ENCODE data around the gene FAR2. TPM values are rescaled to one million over a fixed set of nuclear protein-coding genes. Genes with fewer than 3 reads are reported as not detected.

The FAR2 gene
- total and polyA plus RNA-seq, 2 of the 13 experiments (the other 11 are each of a cell fraction or from before 2014, with no cell fraction given) = not detected

DNA sequence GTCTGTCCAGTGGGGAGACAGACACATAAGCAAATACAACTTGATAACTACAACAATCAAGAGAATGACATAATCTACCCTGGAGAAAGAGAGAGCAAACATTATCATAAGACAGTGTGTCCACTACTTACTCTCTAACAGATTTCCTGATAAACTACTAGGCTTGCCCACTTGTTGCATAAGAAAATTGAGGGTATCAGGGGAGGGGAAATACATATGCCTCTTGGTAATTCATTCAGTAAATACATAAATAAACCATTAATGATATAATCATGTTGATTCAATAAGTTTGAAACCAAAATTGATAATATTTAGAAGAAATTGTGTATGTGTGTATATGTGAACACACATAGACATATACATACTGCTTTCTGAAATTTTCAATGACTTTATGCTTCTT, 155.3 kb downstream of the FAR2 start (continued):
- TF ChIP-seq, protein P1, sequence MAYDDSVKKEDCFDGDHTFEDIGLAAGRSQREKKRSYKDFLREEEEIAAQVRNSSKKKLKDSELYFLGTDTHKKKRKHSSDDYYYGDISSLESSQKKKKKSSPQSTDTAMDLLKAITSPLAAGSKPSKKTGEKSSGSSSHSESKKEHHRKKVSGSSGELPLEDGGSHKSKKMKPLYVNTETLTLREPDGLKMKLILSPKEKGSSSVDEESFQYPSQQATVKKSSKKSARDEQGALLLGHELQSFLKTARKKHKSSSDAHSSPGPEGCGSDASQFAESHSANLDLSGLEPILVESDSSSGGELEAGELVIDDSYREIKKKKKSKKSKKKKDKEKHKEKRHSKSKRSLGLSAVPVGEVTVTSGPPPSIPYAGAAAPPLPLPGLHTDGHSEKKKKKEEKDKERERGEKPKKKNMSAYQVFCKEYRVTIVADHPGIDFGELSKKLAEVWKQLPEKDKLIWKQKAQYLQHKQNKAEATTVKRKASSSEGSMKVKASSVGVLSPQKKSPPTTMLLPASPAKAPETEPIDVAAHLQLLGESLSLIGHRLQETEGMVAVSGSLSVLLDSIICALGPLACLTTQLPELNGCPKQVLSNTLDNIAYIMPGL (CRISPR knock-in tag; IDR thresholded peaks at IDR 0.05; ENCODE audit: borderline replicate concordance in 1 of 2, low read depth in 1 of 2) = no peak
- TF ChIP-seq MAZ (IDR thresholded peaks at IDR 0.05; ENCODE audit: borderline replicate concordance, low read depth, low read length) (no peak), MAZ (CRISPR knock-in tag; IDR thresholded peaks at IDR 0.05; ENCODE audit: low read depth) (no peak), NFYB (CRISPR knock-in tag; IDR thresholded peaks at IDR 0.05) (no peak), ZNF274 (CRISPR knock-in tag; IDR thresholded peaks at IDR 0.05) (no peak), PAF1 (CRISPR knock-in tag; IDR thresholded peaks at IDR 0.05) (no peak), IKZF5 (CRISPR knock-in tag; IDR thresholded peaks at IDR 0.05) (no peak)

DNA sequence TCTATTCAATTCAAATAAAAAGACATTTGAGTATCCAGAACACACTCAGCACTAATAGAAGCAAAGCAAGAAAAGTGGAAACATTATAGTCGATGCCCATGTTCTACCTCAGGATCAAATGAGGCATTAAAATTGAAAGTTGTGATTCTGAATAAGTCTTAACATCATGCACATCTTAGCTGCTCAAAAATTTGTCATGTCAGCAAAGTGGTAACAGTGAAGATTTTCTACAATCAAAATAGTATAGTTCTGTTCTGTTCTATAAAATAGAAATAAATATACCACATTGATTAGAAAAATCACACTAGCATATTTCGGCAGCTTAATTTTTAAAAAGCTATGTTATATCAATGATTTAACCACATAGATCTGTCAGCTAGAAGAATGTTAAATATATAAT, 157.2 kb downstream of the FAR2 start:
- H3K36me3 ChIP-seq (replicated peaks in 1 of 2; ENCODE audit: control insufficient read depth in 1 of 2, insufficient read depth in 2 of 2, low read length in 2 of 2) = no peaks in the 10 kb centered on the region
- H3K9ac ChIP-seq (ENCODE audit: insufficient read depth, low read depth, low read length) = no peak overlapping the region
- H3K79me2 ChIP-seq (ENCODE audit: insufficient read depth, low read length) = no peaks in the 10 kb centered on the region
- H3K4me2 ChIP-seq (ENCODE audit: low read depth, low read length) = no peak overlapping the region
- H4K20me1 ChIP-seq (ENCODE audit: insufficient read depth, low read length) = no peaks in the 10 kb centered on the region
- H3K9me3 ChIP-seq (ENCODE audit: low read length) = no peaks in the 10 kb centered on the region
- H3K27ac ChIP-seq (ENCODE audit: extremely low read length, insufficient read depth, low read length) = no peak overlapping the region
- FAIRE-seq (no peak), DNase-seq (ENCODE audit: low spot score) (no peak), ATAC-seq (no peak)
- 75% methylated on average over 2 of the region's 2 CpGs for WGBS (ENCODE audit: low lambda C conversion rate)
- no peak overlapping the region for H3K4me3 ChIP-seq (replicated peaks in 1 of 3; ENCODE audit: insufficient read depth in 1 of 3, low read depth in 2 of 3, low read length in 3 of 3)
- H3K4me1 ChIP-seq (ENCODE audit: insufficient read depth, low read length) = no peaks in the 10 kb centered on the region
- H2AFZ ChIP-seq (ENCODE audit: low read length) = no peak overlapping the region
- CTCF ChIA-PET (ENCODE audit: low intra/inter-chr PET ratio, low total read pairs) = no interaction called here
- TF ChIP-seq MAFK (conservative IDR thresholded peaks at IDR 0.05 in 1 of 2, IDR thresholded peaks at IDR 0.05 in 1 of 2; ENCODE audit: low read length in 2 of 2) (peak; percentile 94 to 98), MAFF (IDR thresholded peaks at IDR 0.05; ENCODE audit: low read depth, low read length) (peak; percentile 97), POLR2AphosphoS5 (IDR thresholded peaks at IDR 0.05; ENCODE audit: low read depth, low read length) (no peak), RNF2 (conservative IDR thresholded peaks at IDR 0.05; ENCODE audit: low read depth) (no peak)
- H3K27me3 ChIP-seq (ENCODE audit: control insufficient read depth in 1 of 2, insufficient read depth in 2 of 2, low read length in 2 of 2) = no peaks in the 10 kb centered on the region
- intact Hi-C loops (cut with micrococcal nuclease; ENCODE audit: unreplicated experiment) = loop anchor here (5.0 kb wide), 1 partner anchor 211 kb away; no protein-coding TSS in a partner anchor
- POLR2A ChIA-PET = no interaction called here
- no TSS peak for BruUV-seq (replicated peaks)
- in situ Hi-C loops (cut with HindIII; ENCODE audit: extremely low pct_ligation_motif_present, low pct_unique_long_range_greater_than_20kb) = no loop called here
